HG02885 (cell line): ENCODE results near the gene RNF38.
"Not testable (repeated sequence)": the region's sequence is repeated elsewhere in the genome, so short reads cannot be mapped to it uniquely, and the experiment has no call there.

Experiments
- ATAC-seq: cut with Tn5 transposase; IDR thresholded peaks from one replicate; pipeline ENCODE4 v1.9.1; 2021; ENCODE audit warnings: mild to moderate bottlenecking; ENCODE audit not compliant: unreplicated experiment, poor library complexity

The RNF38 gene

DNA sequence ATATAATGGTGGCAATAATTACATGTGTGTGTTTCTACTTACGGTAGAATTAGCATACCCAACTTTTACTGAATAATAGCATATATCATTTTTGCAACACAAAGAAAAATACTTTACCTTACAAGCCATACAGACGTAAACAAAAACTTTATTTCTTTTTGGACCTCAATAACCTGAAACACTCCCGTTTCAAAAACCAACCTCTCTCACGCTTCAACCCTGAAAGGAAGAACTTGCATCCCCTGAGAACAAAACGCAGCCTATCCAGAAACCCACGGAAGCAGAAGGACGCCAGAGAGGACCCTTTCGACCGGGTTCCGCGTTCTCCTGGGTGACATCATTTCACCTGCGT lies at the start of gene RNF38:
Gene RNF38 (minus strand): TSS at position 290 of the 352 bp plus-strand sequence. CDS start 161 bp downstream, at position 129.
- ATAC-seq: no peak

DNA sequence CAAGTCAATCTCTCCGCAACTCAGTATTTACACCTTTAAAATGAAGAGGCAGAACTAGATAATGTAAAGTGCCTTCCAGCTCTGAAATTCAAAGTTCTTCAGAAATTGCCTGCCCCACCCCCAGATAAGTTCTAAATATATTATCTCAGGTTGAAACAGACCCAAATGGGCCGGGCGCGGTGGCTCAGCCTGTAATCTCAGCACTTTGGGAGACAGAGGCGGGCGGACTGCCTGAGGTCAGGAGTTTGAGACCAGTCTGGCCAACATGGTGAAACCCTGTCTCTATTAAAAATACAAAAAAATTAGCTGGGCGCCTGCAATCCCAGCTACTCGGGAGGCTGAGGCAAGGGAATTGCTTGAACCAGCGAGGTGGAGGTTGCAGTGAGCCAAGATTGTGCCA lies 48.5 kb upstream of the RNF38 start:
- ATAC-seq: not testable (repeated sequence)

DNA sequence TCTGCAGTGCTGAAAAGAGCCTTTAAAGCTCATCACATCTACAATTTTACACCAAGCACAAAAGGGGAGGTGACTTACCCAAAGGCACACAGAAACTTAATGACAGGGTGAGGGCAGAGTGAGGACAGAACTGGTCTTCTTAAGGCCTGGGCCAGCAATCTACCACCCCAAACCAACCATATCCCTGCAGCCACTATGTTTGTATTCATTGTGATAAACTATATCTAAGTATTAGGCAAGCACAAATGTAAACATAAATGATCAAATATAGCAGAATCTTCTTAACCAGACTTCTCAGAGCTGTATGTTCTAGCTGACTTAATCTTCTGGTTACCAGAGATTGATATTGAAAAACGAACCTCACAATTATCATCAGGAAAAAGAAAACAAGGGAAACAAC lies 47.9 kb upstream of the RNF38 start:
- no peak for ATAC-seq

DNA sequence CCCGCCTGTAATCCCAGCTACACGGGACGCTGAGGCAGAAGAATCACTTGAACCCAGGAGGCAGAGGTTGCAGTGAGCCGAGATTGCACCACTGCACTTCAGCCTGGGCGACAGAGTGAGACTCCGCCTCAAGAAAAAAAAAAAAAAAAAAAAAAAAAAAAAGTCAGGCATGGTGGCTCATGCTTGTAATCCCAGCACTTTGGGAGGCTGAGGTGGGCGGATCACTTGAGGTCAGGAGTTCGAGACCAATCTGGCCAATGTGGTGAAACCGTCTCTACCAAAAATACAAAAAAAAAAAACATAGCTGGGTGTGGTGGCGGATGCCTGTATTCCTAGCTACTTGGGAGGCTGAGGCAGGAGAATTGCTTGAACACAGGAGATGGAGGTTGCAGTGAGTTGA lies 46.6 kb upstream of the RNF38 start:
- ATAC-seq: not testable (repeated sequence)

DNA sequence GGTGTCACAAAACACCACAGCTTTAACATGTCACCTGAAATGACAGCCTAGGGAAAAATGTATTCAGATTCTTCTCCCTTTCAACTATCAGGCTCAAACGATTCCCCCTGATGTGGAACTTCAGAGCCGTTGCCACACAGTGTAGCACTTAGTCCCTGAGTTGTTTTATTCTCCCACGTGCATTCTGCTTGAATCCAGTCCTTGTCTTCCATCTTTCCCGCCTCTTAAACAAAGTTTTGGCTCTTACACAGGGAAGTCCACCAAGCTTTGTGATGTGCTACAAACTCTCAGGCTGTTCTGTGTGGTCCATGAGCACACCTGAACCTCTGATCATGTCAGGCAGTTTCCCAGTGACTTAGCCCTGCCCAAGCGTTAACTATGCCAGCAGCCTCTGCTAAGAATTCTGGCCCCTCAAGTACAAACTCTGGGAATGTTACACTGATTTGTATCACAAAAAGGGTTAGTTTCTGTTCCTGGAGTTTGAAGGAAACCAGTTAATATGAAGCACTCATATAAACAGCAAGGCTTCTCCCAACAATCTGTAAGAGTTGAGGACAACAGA lies 45.8 kb upstream of the RNF38 start:
- ATAC-seq: no peak

DNA sequence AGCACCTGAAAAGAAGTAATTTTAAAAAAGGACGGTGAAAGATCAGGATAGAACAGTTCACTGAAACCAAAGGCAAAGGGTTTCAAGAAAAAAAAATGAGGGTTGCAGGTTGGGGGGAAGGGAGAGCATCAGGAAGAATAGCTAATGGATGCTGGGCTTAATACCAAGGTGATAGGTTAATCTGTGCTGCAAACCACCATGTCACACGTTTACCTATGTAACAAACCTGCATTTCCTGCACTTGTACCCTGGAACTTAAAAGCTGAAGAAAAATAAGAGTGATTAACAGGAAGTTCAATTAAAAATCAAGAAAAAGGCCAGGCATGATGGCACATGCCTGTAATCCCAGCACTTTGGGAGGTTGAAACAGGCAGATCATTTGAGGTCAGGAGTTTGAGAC lies 44.1 kb upstream of the RNF38 start:
- ATAC-seq: no peak

DNA sequence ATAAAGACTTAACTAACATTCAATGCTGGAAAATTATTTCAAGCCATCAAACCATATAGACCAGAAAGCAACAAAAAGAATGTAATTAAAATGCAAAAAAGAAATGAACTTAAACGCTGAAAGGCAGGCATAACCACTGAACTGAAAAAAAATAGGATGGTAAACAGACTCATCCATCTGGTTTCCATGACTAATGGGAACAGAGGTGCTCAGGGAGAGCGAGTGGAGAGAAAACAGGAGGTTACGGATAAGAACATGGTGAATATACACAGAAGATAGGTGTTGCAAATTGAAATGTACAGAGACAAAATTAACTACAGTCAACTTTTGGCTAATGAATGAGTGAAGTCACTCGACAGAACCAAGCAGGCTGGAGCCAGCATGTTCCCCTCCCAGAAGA lies 43.5 kb upstream of the RNF38 start:
- ATAC-seq: no peak

DNA sequence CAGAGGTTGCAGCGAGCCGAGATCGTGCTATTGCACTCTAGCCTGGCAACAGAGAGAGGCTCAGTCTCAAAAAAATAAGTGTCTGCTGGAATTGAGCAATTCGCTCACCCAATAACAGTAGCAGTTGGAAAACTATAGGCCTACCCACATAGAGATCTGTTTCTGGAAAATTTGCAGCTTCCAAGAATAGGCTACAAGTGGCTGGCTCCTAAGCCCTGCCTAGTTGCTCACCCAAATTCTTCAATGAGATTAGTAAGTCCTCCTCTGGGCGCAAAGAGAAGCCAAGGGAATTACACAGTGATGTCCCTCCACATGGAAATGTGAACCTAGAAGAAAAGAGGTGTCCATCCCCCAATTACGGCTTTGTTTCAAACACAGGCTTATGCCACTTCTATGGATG lies 42.6 kb upstream of the RNF38 start:
- no peak for ATAC-seq

DNA sequence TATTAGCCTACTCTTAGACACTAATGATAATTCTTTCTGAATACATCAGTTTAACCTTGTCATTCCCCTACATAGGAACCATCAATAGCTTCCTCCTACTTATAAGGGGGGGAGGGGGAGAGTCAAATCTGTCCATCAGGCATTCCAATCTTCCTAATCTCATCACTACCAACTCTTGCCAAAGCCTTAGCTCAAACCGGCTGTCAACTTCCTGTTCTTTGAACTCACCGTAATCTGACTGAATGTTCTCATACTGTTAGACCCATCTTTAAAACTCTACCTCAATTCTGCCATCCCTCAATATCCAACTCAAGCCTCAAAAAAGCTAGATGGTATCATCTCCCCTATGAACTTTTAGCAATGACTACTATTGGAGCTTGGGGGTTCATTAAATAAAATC lies 41.9 kb upstream of the RNF38 start:
- no peak for ATAC-seq

DNA sequence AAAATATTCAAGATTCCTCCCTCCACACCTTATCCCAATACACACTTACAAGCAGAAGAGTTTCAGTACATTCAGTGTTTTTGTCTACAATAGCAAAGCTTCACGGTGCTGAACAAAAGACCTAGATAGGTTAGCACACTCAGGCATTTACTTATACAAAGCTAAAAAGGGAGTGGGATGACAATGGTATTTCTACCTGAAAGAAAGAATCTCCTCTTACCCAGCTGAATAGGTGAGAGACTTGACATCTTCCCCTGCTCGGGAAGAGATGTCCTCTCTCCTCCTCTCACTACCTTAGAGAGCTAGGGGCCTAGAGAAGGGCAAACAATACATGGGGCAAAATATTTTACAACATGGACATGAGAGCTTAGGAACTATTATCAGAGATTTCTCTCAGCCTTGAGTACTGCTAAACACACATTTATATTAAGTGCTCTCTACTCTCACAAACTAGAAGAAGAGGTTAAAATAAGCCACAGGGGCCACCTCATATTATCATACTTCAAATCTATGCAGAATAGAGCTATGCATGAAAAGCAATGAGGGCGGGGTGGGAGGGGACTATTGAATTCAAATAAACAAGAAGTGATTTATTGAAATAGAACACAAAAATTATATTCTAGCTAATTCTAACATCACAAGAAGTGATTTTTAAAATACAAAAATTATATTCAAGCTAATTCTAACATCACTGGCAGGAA lies 38.6 kb upstream of the RNF38 start:
- no peak for ATAC-seq

DNA sequence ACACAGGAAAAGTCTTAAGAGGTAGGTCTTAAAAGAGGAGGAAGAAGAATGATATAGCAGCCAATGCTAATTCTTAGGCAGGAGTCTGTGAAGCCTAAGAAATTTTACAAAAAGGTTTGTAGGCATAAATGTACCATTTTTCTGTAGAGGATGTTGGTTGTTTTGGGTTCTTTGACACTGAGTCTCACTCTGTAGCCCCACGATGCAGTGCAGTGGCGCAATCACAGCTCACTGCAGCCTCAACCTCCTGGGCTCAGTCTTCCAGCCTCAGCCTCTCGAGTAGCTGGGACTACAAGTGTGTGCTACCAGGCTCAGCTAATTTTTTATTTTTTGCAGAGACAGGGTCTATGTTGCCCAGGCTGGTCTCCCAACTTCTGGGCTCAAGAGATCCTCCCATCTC lies 37.7 kb upstream of the RNF38 start:
- no peak for ATAC-seq

DNA sequence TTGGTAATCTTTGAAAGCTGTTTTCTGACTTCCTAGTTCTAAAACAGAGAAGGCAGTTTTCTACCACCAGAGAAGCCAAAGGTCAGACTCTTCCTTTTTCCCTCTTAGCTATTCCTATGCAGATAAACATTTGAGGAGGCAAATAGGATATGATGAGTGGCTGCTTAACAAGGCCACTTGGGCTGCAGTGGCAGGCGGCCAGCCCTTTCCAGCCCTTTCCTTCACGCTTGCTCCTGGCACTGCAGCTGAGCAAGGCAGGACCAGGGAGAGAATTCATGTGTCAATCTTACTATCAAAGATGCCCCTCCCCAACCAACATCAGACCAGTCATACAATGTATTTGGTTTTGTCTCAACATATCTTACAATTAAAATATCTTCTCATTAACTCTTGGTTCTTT lies 36.8 kb upstream of the RNF38 start:
- ATAC-seq: no peak

DNA sequence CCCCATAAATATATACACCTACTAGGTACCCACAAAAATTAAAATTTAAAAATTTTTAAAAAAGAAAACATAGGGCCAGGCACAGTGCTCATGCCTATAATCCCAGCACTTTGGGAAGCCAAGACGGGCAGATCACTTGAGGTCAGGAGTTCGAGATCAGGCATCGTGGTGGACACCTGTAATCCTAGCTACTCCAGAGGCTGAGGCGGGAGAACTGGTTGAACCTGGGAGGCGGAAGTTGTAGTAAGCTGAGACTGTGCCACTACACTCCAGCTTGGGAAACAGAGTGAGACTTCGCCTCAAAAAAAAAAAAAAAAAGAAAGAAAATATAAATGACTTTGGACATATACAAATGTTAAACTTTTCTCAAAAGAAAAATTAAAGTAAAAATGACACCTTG lies 33.3 kb upstream of the RNF38 start:
- ATAC-seq: no peak

DNA sequence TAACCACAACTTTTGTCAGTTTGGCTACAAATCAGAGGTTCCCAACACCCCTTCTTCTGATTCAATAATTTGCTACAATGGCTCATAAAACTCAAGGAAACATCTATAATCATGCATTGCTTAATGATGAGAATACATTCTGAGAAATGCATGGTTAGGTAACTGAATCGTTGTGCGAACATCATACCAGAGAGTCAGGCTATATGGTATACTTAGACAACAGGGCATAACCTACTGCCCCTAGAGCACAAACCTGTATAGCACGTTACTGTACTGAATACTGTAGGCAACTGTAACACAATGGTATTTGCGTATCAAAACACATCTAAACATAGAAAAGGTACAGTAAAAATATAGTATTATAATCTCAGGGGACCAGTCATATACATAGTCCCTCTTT lies 31.0 kb upstream of the RNF38 start:
- ATAC-seq: no peak

DNA sequence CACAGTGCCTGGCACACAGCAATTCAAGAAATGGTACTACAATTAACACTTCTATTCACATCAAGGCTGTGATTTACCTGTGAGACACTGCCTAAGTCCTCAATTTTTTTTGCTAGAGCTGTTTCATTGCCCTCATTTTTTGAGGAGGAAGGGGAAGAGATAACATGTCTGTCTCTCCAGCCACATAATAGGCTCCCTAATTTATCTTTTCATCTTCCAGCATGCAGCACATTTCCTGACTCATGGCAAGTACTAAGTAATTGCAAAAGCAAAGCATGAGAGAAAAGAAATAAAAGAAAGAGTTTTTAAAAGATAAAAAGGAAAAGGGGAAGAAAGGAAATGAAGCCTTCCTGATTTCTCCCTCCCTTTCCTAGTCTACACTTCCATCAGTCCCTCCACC lies 26.9 kb upstream of the RNF38 start:
- ATAC-seq: no peak

DNA sequence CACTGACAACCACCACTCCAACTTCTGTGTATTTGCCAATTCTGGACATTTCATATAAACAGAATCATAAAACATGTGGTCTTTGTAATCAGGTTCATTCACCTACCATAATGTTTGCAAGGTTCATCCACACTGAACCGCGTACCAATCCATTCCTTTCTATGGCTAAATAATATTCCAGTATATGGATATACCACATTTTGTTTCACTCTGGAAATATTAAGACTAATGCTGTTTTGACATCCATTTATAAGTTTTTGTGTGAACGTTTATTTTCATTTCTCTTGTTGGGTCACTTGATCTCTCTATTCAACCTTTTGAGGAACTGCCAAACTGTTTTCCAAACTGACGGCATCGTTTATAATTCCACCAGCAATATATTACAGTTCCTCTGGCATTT lies 26.3 kb upstream of the RNF38 start:
- ATAC-seq: no peak

DNA sequence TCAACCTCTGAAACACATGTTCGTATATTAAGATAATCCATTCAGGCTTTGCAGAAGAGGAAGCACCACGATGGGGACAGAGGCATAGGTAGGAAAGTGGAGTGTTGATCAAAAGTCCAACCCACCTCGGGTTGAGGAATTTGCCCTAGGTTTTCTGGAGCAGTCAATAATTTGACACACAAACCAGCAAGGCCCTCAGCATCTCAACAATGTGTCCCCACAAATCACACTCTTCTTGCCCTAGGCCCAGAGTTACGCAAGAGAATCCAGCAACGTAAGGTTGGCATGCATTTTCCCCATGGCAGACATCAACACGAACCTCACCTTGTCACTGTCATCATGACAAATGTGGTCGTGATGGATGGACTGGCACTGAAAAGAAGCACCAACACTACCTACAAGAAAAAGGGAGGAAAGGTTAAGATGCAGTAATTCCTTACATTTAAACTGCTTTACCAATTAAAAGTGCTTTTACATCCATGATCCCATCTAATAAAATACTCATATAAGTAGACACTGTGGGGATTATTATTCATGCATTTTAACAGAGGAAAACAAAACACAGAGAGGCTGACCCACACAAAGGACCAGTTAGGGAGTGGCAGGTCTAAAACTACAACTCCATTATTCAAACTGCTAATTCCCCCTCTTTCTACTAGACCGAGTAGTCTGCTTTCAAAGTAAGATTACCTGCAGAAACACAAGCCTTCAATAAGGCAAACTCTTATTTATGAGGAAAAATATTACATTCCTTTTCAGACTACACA lies 24.4 kb upstream of the RNF38 start:
- ATAC-seq: no peak

DNA sequence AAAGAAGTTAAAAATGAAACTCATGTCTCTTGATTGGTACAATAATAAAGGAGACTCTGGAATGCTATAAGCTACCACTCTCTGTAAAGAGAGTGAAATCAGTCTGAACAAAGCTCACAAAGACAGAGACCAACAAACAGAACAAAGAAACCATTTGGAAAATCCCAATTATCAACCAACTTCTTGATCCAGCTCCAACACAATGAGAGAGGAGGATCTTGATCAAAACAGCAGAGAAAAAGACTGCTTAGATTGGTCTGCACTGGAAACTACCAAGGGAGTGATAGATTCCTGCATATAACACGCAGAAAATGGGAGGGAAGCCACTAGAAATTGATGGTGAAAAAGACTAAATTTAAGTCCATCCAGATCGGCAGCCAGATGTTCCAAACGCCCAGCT lies 23.1 kb upstream of the RNF38 start:
- no peak for ATAC-seq

DNA sequence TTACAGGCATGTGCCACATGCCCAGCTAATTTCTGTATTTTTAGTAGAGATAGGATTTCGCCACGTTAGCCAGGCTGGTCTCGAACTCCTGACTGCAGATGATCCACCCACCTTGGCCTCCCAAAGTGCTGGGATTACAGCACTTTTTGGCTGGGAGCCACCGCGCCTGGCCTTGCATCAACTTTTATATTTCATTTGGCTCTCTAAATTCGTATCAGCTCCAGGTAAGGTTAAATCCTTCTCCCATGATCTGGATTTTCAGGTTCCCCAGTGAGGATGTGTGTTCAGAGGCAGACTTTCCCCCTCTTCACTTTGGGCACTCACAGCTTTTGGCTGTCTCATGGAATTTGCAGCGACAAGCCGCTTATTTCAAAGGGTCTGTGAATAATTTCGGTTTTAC lies 16.8 kb upstream of the RNF38 start:
- ATAC-seq: no peak

DNA sequence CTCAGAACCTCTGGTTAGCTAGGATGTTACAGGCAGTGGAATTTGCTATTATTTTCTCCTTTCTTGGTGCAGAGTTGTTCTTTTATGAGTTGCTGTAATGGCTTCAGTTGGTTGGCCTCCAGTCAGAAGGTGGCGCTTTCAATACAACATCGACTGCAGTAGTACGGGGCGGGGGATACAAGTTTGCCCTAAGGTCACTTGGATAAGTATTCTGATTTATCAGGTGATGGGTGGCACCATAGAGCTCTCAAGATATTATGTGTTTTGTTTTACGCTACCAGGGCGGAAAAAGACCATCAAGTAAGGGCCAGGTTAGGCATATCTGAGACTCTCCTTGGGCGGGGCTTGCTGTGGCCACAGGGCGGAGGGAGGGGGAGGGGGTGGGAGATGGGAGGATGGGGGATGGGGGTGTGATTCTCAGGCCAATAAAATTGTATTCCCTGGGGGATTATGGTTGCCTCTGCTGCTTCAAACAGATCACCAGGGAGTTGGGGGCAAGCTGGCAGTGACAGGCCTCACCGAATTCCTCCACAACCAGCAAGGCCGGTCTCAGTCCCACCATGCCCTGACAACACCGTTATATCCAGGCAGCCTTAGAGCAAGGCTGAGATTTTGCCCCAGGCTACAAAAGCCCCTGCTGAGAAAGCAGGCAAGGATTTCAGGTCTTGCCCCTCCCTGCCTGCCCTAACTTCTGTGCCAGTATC lies 15.9 kb upstream of the RNF38 start:
- no peak for ATAC-seq

DNA sequence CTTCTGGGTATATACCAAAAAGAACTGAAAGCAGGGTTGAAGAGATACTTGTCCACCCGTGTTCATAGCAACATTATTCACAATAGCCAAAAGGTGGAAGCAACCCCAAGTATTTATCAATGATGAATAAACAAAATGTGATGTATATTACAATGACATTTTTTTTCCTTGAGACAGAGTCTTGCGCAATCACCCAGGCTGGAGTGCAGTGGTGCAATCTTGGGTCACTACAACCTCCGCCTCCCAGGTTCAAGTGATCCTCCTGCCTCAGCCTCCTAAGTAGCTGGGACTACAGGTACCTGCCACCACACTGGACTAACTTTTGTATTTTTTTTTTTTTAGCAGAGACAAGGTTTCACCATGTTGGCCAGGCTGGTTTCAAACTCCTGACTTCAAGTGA lies 11.3 kb upstream of the RNF38 start:
- ATAC-seq: not testable (repeated sequence)
